PC-9 (cell line): ENCODE results near the gene PRMT9. TPM values are rescaled to one million over a fixed set of nuclear protein-coding genes. Genes with fewer than 3 reads are reported as not detected.

Experiments
- BruUV-seq: library from RNA; stranded (reverse); fragments of 400-500 nt; replicated peaks from 2 replicates; lab custom pipeline; 2021; lab: Mats Ljungman, UMichigan
- CTCF ChIA-PET: fragments of 300-600 bp; sonication (Branson Sonifier 250); formaldehyde crosslinking; loops from one replicate; lab custom pipeline; 2022; ENCODE audit warnings: antibody characterized with exemption; lab: Charles Lee
- POLR2A ChIA-PET: fragments of 300-600 bp; sonication (Branson Sonifier 250); formaldehyde crosslinking; loops from one replicate; lab custom pipeline; 2022; ENCODE audit warnings: antibody characterized with exemption; ENCODE audit not compliant: unreplicated experiment; lab: Charles Lee
- DNase-seq, 2 experiments: peaks; one replicate each; pipeline versions ENCODE4 v3.0.0 to v3.0.0-alpha.2; 2015 to 2022; ENCODE audit warnings: mixed read lengths in 1 of 2
- H2AFZ ChIP-seq: fragments of 200-600 bp; sonication (generic); 2 replicates; pipeline ENCODE4 v1.8.1; 2017; ENCODE audit warnings: antibody characterized with exemption
- H3F3A ChIP-seq: fragments of 200-600 bp; sonication (generic); 2 replicates; pipeline ENCODE4 v1.8.1; 2017; ENCODE audit warnings: antibody characterized with exemption, mild to moderate bottlenecking, low read depth; ENCODE audit not compliant: insufficient read depth
- H3K27ac ChIP-seq: fragments of 200-600 bp; sonication (generic); 2 replicates; pipeline ENCODE4 v1.6.1; 2016; ENCODE audit warnings: mixed run types
- H3K27me3 ChIP-seq: fragments of 200-600 bp; sonication (generic); 2 replicates; pipeline ENCODE4 v1.6.1; 2016; ENCODE audit warnings: low read depth, mixed run types; ENCODE audit not compliant: insufficient read depth
- H3K36me3 ChIP-seq: fragments of 200-600 bp; sonication (generic); 2 replicates; pipeline ENCODE4 v1.6.1; 2016; ENCODE audit warnings: low read depth, mixed run types
- H3K4me1 ChIP-seq: fragments of 200-600 bp; sonication (generic); replicated peaks from 2 replicates; pipeline ENCODE4 v1.6.1; 2016; ENCODE audit warnings: mixed run types; ENCODE audit not compliant: insufficient read depth
- H3K4me2 ChIP-seq: fragments of 200-600 bp; sonication (generic); 2 replicates; pipeline ENCODE4 v1.6.1; 2017; ENCODE audit warnings: mixed run types
- H3K4me3 ChIP-seq: fragments of 200-600 bp; sonication (generic); 2 replicates; pipeline ENCODE4 v1.6.1; 2016; ENCODE audit warnings: mixed run types
- H3K79me2 ChIP-seq: fragments of 200-600 bp; sonication (generic); 2 replicates; pipeline ENCODE4 v1.6.1; 2017; ENCODE audit warnings: low read depth, mixed run types
- H3K9me2 ChIP-seq: fragments of 200-600 bp; sonication (generic); 2 replicates; pipeline ENCODE4 v1.8.1; 2017; ENCODE audit warnings: mild to moderate bottlenecking; ENCODE audit not compliant: insufficient read depth
- H3K9me3 ChIP-seq: fragments of 200-600 bp; sonication (generic); 2 replicates; pipeline ENCODE4 v1.8.1; 2016; ENCODE audit warnings: low read depth; ENCODE audit not compliant: insufficient read depth
- H4K20me1 ChIP-seq: fragments of 200-600 bp; sonication (generic); 2 replicates; pipeline ENCODE4 v1.8.1; 2017; ENCODE audit not compliant: insufficient read depth
- CTCF ChIP-seq: fragments of 200-600 bp; sonication (generic); conservative IDR thresholded peaks from 2 replicates; pipeline ENCODE4 v1.6.1; 2017; ENCODE audit warnings: mixed run types, antibody characterized with exemption, mild to moderate bottlenecking, moderate library complexity
- EZH2 ChIP-seq: fragments of 200-600 bp; sonication (generic); IDR thresholded peaks from 2 replicates; pipeline ENCODE4 v1.8.0; 2017; ENCODE audit warnings: antibody characterized with exemption, low read depth
- intact Hi-C: fragments of 100-400 bp; cut with micrococcal nuclease; formaldehyde crosslinking; loops from one replicate; pipeline ENCODE4 v1.10.0; 2022; ENCODE audit not compliant: unreplicated experiment
- total RNA-seq: library from RNA; stranded (reverse); gene quantifications from 2 replicates; pipeline ENCODE4 v1.2.3, GENCODE V29; 2021

The PRMT9 gene
- total RNA-seq, 1 experiment from 2014 or later: 9.0 TPM

GRCh38 chr4:147617841-147618691, 65.9 kb downstream of the PRMT9 start:
- no peaks in the 10 kb centered on the region for H3K9me3 ChIP-seq
- no peaks in the 10 kb centered on the region for H3K36me3 ChIP-seq
- ChIA-PET POLR2A (interaction anchor here (0.6 to 1.3 kb wide), 3 partner anchors 21 to 118 kb away, joined by 3 to 20 read pairs (median 4); no protein-coding TSS in a partner anchor), CTCF (interaction anchor here (0.5 to 2.4 kb wide), 6 partner anchors 21 to 1257 kb away, joined by 3 to 9 read pairs (median 4); no protein-coding TSS in a partner anchor)
- peak overlapping the region; percentile 79 for H2AFZ ChIP-seq
- H3K79me2 ChIP-seq: peaks cover 30% of the 10 kb centered on the region
- H3K4me3 ChIP-seq: peak overlapping the region; percentile 84
- H3F3A ChIP-seq: no peaks in the 10 kb centered on the region
- intact Hi-C loops: loop anchor here (1.0 to 5.0 kb wide), 3 partner anchors 21 to 1886 kb away; partner anchors contain the start of gene PRMT9
- no peaks in the 10 kb centered on the region for H4K20me1 ChIP-seq
- no peak for DNase-seq
- no peak for TF ChIP-seq EZH2
- no peak for TF ChIP-seq CTCF
- BruUV-seq: no TSS peak
- no peaks in the 10 kb centered on the region for H3K9me2 ChIP-seq
- peak overlapping the region; percentile 97 for H3K4me2 ChIP-seq
- no peaks in the 10 kb centered on the region for H3K27me3 ChIP-seq
- peak overlapping the region; percentile 44; the same call in 1 of the 2 replicates for H3K27ac ChIP-seq
- H3K4me1 ChIP-seq: no peaks in the 10 kb centered on the region; the same call in 1 of the 2 replicates

GRCh38 chr4:147617173-147617840, 66.7 kb downstream of the PRMT9 start, which contains the start of gene TMEM184C:
TSS of gene TMEM184C (plus strand) at chr4:147617397. CDS start at chr4:147617957, 560 bp downstream.
- no peaks in the 10 kb centered on the region for H3K27me3 ChIP-seq
- intact Hi-C loops: loop anchor here (1.0 to 5.0 kb wide), 3 partner anchors 20 to 1885 kb away; partner anchors contain the start of gene PRMT9

More at GRCh38 chr4:147617173-147617840, 66.7 kb downstream of the PRMT9 start, which contains the start of gene TMEM184C:
- DNase-seq: peak; percentile 86 to 97
- TSS peak; percentile 79 for BruUV-seq
- H3K9me2 ChIP-seq: no peaks in the 10 kb centered on the region
- TF ChIP-seq EZH2 (no peak), CTCF (no peak)
- H3K9me3 ChIP-seq: no peaks in the 10 kb centered on the region
- ChIA-PET POLR2A (interaction anchor here (0.5 to 1.3 kb wide), 6 partner anchors 8 to 256 kb away, joined by 3 to 20 read pairs (median 5); no protein-coding TSS in a partner anchor), CTCF (interaction anchor here (0.5 to 2.4 kb wide), 6 partner anchors 20 to 250 kb away, joined by 3 to 9 read pairs (median 3); no protein-coding TSS in a partner anchor)
- H3K79me2 ChIP-seq: peaks cover 30% of the 10 kb centered on the region
- peak within 1 kb of the TSS; percentile 44 for H3K27ac ChIP-seq
- peak within 1 kb of the TSS; percentile 84 for H3K4me3 ChIP-seq
- no peaks in the 10 kb centered on the region; the same call in 1 of the 2 replicates for H3K4me1 ChIP-seq
- H3K4me2 ChIP-seq: peak within 1 kb of the TSS; percentile 97
- no peaks in the 10 kb centered on the region for H4K20me1 ChIP-seq
- H3K36me3 ChIP-seq: no peaks in the 10 kb centered on the region
- no peaks in the 10 kb centered on the region for H3F3A ChIP-seq
- peak within 1 kb of the TSS; percentile 79 for H2AFZ ChIP-seq
